Psoas muscle (tissue), 8 donors: Measurements from ENCODE around the gene CDX2. TPM values are rescaled to one million over a fixed set of nuclear protein-coding genes. Genes with fewer than 3 reads are reported as not detected.

Experiments used
- ATAC-seq, 4 donors: fragments of 200-7000 bp; cut with Tn5 transposase; one replicate each; pipeline ENCODE4 v1.9.1; 2020; ENCODE audit warnings: moderate library complexity in 3 of 4, mild to moderate bottlenecking in 2 of 4
- DNase-seq, 2 donors: peaks; one replicate each; pipeline ENCODE4 v3.0.0-alpha.2; 2020
- H3K27ac ChIP-seq: fragments of 200-600 bp; one replicate; pipeline ENCODE4 v1.8.0; 2022
- H3K27me3 ChIP-seq, 3 donors: fragments of 200-600 bp in 1 of 3; one replicate each; pipeline versions ENCODE4 v1.6.1 to v1.8.0; 2013 to 2022; ENCODE audit warnings: low read length in 2 of 3, mild to moderate bottlenecking in 2 of 3, moderate library complexity in 1 of 3; ENCODE audit not compliant: insufficient read depth in 3 of 3
- H3K36me3 ChIP-seq, 2 donors: fragments of 200-600 bp in 1 of 2; one replicate each; pipeline versions ENCODE4 v1.6.1 to v1.8.0; 2013 to 2022; ENCODE audit warnings: low read depth in 1 of 2, mild to moderate bottlenecking in 1 of 2, moderate library complexity in 1 of 2; ENCODE audit not compliant: insufficient read depth in 1 of 2
- H3K4me1 ChIP-seq: fragments of 200-600 bp; one replicate; pipeline ENCODE4 v1.8.0; 2022
- H3K4me3 ChIP-seq: fragments of 200-600 bp; one replicate; pipeline ENCODE4 v1.8.0; 2022; ENCODE audit warnings: mild to moderate bottlenecking
- H3K9me3 ChIP-seq: fragments of 200-600 bp; one replicate; pipeline ENCODE4 v1.8.0; 2022
- WGBS, 3 donors: extraction: QIAGEN DNeasy Blood & Tissue Kit; methylation state at CpG; one replicate each; pipeline versions ENCODE4 v1.1.6 to v1.1.7; 2013; 5-methylcytosine and 5-hydroxymethylcytosine counted together
- intact Hi-C, 2 donors: fragments of 100-400 bp; cut with DNase I; formaldehyde crosslinking; loops; one replicate each; pipeline versions ENCODE4 v1.11.0 to v1.14.2; 2022
- polyA plus RNA-seq, 3 donors: library from polyadenylated mRNA; stranded (reverse); fragments of 200-250 nt; gene quantifications; one replicate each; pipeline ENCODE4 v1.2.3, GENCODE V29; 2013
- total RNA-seq, 4 donors: library from RNA; stranded (reverse); fragmentation: NEBNext Ultra II Directional in 2 of 4; extraction: Animal tissue kit (Norgen Biotek cat#: 25700) in 2 of 4; gene quantifications; one replicate each; pipeline versions ENCODE4 v1.2.1 to v1.2.4, GENCODE V29; 2021 to 2023
- TF ChIP-seq, protein P1 (sequence below): fragments of 200-600 bp; IDR thresholded peaks from one replicate; pipeline ENCODE4 v1.8.0; 2022; ENCODE audit warnings: antibody characterized with exemption
- donor health status: healthy with polysubstance abuse.
- donor health status: DM: no; HTN: no; CAD: no; lungs with moderate emphysema.
- donor health status: Bipolar disorder and iron deficiency.
- donor health status: healthy.
- donor health status: DM: yes; HTN: yes; CAD: no.
- donor health status: DM: no; HTN: no; CAD: no.
- donor health status: DM: no; HTN: no; CAD: no.
- donor health status: DM: yes; HTN: yes; CAD: no.

CDX2 gene
- total and polyA plus RNA-seq, 7 donors, result 0.03 TPM; not detected in 6

- Histone ChIP-seq H3K9me3 (no peaks in the 10 kb centered on the region), H3K36me3 (no peaks in the 10 kb centered on the region), H3K27ac (no peak overlapping the region), H3K4me3 (no peak overlapping the region), H3K4me1 (no peaks in the 10 kb centered on the region), H3K27me3 (peaks cover 2 to 88% (median 42%) of the 10 kb centered on the region in 3 donors)
- no peak for ATAC-seq
- TF ChIP-seq, protein P1, sequence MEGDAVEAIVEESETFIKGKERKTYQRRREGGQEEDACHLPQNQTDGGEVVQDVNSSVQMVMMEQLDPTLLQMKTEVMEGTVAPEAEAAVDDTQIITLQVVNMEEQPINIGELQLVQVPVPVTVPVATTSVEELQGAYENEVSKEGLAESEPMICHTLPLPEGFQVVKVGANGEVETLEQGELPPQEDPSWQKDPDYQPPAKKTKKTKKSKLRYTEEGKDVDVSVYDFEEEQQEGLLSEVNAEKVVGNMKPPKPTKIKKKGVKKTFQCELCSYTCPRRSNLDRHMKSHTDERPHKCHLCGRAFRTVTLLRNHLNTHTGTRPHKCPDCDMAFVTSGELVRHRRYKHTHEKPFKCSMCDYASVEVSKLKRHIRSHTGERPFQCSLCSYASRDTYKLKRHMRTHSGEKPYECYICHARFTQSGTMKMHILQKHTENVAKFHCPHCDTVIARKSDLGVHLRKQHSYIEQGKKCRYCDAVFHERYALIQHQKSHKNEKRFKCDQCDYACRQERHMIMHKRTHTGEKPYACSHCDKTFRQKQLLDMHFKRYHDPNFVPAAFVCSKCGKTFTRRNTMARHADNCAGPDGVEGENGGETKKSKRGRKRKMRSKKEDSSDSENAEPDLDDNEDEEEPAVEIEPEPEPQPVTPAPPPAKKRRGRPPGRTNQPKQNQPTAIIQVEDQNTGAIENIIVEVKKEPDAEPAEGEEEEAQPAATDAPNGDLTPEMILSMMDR, result no peak
- intact Hi-C loops, result loop anchor here (5.0 to 10.0 kb wide), 4 partner anchors 445 to 995 kb away; no protein-coding TSS in a partner anchor
- no peak for DNase-seq
- WGBS, 3 donors, result 5 to 9% (median 7%) methylated on average over 15 of the region's 15 CpGs
Observed at GRCh38 chr13:27979765-27980279, 10.7 kb upstream of the CDX2 start.

DNA sequence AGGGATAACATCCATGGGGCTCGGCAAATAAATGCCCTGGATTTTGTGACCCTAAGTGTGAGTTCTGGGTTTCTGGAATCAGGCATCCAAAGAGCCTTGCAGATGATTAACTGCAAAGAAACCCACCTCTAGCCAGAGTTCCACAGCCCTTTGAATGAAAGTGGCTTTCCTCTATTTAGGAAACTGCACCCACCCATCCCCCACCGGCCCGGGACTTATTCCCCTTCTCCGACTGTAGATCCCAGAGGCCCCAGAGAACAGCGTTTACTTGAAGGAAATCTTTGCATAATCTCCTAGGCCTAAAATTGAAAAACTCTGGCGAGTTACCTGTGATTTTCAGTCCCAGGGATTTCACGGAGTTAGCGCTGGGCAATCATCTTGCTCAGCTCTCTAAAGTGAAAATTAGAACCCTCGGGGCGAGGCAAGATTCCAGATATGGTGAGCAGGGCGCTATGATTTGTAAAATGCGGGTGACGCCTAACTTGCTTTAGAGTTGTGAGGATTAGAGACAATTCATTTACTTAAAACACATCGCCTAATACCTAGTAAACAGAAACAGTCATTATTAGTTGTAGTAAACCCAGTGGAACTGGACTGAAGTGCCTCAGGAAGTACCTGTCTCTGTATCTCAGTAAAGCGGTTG lies 10.0 kb upstream of the CDX2 start:
- ATAC-seq (no peak), DNase-seq (no peak)
- no peaks in the 10 kb centered on the region for H3K9me3 ChIP-seq
- no peak overlapping the region for H3K4me3 ChIP-seq
- intact Hi-C loops, result no loop called here
- WGBS, 3 donors, result 6 to 9% (median 9%) methylated on average over 15 of the region's 15 CpGs
- TF ChIP-seq, protein P1, result no peak
- H3K4me1 ChIP-seq, result no peaks in the 10 kb centered on the region
- no peaks in the 10 kb centered on the region for H3K36me3 ChIP-seq
- H3K27me3 ChIP-seq, result peaks cover 2 to 93% (median 45%) of the 10 kb centered on the region in 3 donors
- H3K27ac ChIP-seq, result no peak overlapping the region

DNA sequence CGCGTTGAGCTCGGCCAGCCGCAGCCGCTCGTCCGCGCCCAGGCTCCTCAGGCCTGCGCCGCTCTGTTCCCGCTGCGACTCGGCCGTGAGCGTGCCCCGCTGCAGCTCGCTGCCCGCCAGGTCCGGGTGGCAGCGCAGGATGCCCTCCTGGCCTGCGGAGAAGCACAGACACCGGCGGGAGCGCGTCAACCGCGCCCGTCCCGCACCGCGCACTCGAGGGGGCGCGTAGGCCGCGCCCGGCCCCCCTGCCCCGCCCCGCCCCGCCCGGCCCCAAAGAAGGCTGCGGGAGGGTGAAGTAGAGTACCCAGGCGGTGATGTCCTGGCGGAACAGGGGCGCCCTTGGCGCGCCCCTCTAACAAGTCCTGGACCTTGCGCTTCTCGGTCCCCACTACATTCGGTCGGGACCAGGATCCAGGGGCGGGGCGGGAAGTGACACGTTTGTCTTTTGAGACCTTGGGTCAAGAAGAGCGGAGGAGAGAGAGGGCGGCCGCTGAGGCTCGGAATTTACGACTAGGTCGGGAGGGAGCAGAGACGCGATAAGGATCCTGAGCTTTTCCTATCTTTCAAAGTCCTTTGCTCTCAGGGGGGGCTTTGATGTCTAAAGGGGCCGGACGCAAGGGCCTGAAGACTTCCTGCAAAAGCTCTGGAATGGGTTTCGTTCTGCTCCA lies 9.3 kb upstream of the CDX2 start:
- Histone ChIP-seq H3K36me3 (no peaks in the 10 kb centered on the region), H3K27me3 (peaks cover 5 to 95% (median 46%) of the 10 kb centered on the region in 3 donors), H3K9me3 (no peaks in the 10 kb centered on the region), H3K4me1 (no peaks in the 10 kb centered on the region), H3K4me3 (peak overlapping the region; percentile 38), H3K27ac (no peak overlapping the region)
- intact Hi-C loops, result no loop called here
- ATAC-seq, result no peak
- WGBS, 3 donors, result 1% methylated on average over 31 to 65 of the region's 65 CpGs
- no peak for DNase-seq
- TF ChIP-seq, protein P1, result no peak

- no peaks in the 10 kb centered on the region for H3K36me3 ChIP-seq
- no peaks in the 10 kb centered on the region for H3K4me1 ChIP-seq
- peaks cover 5 to 88% (median 47%) of the 10 kb centered on the region in 3 donors for H3K27me3 ChIP-seq
- no peak overlapping the region for H3K27ac ChIP-seq
- no peak for ATAC-seq
- H3K4me3 ChIP-seq, result peak overlapping the region; percentile 38
- no peak for DNase-seq
- TF ChIP-seq, protein P1, result no peak
- H3K9me3 ChIP-seq, result no peaks in the 10 kb centered on the region
- WGBS, 3 donors, result 1 to 2% (median 1%) methylated on average over 57 to 80 of the region's 80 CpGs
- intact Hi-C loops, result no loop called here
Observed at GRCh38 chr13:27977476-27978300, 8.6 kb upstream of the CDX2 start.
